Activated CD8-positive, alpha-beta memory T cell treated with anti-CD3 and anti-CD28 coated beads for 24 hours (primary cell): ENCODE data around the gene GNG13.
"Not testable (repeated sequence)": the region's sequence is repeated elsewhere in the genome, so short reads cannot be mapped to it uniquely, and the experiment has no call there.

Experiments used
- DNase-seq: peaks from one replicate; pipeline ENCODE4 v3.0.0-alpha.2; 2020

GNG13 gene

DNA sequence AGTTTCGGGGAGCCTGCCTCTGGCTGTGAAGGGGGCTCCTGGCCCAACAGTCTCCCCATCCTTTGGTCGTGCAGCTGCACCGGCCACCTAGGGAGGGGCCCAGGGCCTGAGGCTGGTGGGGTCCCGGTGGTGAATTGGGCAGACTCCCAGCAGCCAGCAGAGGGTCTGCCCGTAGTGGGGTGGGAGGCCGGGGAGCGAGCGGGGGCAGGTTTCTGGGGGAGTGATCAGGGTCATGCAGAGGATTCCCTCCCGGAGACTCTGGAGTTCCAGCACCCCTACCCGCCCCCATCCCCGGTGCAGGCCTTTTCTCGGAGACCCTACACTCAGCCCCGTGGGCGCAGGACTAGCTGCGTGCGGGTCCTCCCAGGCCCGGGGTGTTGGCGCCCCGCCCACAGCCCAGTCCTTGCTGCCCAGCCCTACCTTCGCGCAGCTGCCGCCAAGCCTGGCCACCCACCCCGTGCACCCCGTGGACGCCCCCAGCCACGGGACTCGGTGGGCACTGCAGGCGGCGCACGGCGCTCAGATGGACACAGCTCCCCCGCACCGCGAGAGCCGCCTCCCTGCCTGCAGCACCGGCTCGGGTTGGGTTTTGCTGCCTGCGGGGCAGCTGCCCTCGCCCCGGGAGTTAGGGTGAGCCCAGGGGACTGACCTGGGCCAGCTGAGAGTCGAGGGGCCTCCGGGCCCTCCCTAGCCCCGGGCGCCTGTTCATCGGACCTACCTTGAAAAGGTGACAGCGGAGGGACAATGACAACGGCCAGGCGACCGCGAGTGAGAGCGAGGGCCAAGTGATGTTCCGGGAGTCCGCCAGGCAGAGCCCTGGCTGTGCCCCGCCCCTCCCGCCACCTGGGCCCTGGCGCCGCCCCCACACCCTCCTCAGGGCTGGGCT lies at the start of gene GNG13:
TSS of gene GNG13 (minus strand) at position 787 of the 886 bp plus-strand sequence. CDS start 1,657 bp downstream, outside the sequence.
- no peak for DNase-seq

DNA sequence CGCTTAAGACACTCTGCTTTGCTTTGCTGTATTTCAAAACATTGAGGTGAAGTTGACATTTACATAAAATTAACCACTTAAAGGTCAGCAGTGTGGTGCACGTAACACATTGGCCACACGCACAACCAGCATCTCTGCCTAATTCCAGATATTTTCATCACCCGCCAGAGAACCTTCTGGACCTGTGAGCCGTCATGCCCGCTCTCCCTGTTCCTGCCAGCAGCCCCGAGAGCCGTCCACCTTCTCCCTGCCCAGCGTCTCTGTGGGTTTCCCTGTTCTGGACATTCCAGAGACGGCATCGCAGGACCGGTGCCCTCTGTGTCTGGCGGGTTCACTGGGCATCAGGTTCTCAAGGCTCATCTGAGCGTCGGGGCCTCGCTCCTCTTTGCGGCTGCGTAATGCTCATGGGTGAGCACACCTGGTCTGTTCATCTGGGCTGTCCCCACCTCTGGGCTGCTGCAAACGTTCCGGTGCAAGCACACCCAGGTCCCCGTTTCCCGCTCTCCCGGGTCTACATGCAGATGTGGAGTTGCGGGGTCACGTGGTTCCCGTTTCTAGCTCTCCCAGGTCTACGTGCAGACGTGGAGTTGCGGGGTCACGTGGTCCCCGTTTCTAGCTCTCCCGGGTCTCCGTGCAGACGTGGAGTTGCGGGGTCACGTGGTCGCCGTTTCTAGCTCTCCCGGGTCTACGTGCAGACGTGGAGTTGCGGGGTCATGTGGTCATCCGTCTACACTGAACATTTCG lies 48.1 kb upstream of the GNG13 start:
- no peak for DNase-seq

DNA sequence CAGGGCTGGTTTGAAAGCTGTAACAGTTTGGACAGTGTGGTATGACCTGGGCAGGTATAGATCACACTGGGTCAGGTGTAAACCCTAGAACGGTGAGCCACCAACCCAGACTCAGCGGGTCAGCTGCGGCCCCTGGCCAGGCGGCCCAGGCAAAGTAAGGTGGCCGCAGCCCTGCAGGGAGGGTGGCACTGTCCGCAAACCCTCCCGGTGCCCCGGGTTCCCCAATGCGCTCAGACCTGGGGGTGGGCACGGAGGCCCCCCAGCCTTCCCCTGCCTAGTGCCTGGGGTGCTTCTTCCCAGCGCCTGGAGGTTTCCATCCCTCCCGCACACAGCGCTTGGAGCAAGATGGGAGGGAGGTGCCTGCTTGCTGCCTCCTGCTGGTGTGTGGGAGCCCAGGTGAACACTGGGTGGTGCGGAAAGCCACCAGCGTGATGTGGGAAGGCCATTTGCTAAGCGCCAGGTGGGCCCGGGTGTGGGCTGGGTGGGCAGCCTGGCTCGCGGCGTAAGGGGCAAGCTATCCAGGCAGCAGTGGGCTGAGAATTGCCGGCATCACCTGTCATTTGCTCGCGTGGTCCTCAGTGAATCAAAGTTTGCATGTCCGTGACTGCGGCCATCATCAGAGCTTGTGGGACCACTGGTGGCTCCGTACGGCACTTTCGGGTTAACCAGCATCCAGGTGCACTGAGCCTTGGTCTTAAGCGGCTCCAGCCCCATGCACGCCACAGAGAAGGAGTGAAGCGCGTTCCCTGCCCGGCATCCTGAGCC lies 47.3 kb upstream of the GNG13 start:
- DNase-seq: no peak

DNA sequence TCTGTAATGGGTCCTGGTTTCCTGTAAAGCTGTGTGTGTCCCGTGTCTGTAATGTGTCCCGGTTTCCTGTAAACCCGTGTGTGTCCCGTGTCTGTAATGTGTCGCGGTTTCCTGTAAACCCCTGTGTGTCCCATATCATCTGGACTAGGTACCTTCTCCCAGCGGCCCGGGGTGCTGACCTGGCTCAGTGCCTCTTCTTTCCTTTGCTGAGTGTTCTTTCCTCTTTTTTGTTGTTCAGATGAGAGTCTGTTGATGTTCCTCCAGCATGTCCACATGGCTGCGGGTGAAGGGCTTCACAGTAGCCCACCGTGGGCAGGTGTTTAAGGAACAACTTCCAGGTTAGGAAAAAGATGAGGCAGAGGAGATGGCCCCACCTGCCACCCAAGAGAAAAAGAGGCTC lies 46.6 kb upstream of the GNG13 start:
- no peak for DNase-seq

- no peak for DNase-seq
These were observed 44.8 kb upstream of the GNG13 start for GRCh38 chr16:845351-845745.

GRCh38 chr16:844638-845350 lies 44.3 kb upstream of the GNG13 start:
- DNase-seq: no peak

GRCh38 chr16:843771-844170 lies 43.2 kb upstream of the GNG13 start:
- DNase-seq: no peak

DNA sequence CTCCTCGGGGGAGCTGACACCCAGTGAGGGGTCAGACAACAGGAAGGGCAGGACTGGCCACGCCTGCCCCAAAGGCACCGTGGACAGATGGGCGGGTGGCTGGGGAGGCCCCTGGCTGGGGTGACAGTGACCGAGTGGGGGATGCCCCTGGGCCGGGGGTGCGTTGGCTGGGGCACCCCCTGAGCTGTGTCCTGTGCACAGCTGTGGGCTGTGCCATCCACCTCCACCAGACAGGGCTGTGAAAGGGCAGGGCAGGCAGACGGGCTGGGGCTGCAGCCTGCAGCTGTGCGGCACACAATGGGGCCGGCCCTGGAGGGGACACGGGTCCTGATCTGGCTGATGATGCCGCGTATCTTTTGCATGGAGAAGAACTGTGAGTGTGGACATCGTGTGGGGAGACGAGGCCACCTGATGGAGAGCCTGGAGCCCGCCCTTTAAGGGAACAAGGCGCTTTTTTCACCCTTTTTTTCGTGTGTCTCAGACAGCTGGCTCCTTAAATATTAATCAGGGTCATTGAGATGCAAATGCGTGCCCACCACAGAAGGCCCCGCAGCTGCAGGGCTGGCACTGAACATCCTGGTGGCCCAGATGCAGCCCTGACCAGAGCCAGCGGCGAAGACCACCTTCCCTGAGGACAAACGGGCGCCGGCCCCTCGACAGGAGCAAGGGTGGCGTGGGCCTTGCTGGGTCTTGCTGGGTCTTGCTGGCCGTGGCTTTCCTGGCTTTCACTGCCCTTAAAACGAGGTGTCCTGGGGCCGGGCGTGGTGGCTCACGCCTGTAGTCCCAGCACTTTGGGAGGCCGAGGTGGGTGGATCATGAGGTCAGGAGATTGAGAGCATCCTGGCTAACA lies 42.4 kb upstream of the GNG13 start:
- DNase-seq: no peak

DNA sequence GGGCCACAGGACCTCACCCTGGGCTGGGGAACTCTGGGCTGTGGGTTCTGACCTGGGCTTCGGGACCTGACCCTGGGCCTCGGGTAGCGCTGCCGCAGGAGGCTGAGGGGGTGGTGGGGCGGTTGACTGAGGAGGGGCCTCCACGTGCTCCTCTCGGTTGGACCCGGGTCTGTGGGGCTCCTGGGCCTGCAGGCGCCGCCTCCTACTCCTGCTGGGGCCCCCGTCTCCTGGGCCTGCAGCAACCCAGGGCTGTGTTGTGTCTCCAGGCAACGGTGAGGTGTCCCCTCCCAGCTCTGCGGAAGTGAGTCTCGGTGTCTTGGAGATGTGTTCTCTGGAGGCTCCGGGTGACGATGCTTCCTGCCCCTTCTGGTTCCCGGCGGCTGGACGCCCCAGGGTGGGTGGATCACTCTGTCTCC lies 41.5 kb upstream of the GNG13 start:
- no peak for DNase-seq

GRCh38 chr16:841455-842060 lies 41.0 kb upstream of the GNG13 start:
- DNase-seq: no peak

DNA sequence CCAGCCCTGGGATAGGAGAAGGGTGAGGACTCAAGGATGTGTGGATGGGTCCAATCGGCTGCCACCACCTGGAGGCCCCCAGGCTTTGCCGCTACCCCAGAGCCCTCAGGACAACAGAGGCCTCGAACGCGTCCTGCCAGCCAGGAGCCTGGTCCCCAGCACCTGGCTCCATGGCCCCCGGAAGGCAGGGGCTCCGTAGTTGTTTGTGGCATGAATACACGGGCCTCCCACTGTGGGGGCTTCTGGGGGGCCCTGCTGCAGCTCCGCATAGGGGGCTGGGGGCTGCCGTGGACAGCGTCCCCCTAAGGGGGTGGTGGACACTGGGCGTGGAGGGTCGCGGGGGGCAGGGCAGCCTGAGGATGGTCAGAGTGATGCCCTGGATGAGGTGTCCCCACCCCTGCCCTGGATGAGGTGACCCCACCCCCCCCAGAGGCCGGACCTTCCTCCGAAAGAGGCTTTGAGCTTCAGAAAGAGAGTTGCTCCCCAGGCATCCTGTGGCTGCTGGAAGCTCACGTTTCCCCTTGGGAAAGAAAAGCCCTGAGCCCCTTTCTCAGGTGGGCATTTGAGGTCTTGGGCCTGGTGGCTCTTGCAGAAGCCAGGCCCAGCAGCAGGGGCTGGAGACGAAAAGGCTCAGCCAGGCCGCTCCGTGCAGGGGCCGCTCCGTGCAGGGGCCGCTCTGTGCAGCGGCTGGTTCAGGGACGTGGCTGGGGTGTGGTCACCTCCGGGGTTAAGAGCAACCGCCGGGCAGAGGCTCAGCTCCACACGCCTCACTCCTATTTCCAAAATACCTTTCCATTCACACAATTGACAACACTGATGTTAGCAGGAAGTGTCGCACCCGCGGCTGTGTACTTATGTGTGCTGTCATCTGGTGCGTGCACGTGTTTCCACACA lies 40.3 kb upstream of the GNG13 start:
- no peak for DNase-seq

DNA sequence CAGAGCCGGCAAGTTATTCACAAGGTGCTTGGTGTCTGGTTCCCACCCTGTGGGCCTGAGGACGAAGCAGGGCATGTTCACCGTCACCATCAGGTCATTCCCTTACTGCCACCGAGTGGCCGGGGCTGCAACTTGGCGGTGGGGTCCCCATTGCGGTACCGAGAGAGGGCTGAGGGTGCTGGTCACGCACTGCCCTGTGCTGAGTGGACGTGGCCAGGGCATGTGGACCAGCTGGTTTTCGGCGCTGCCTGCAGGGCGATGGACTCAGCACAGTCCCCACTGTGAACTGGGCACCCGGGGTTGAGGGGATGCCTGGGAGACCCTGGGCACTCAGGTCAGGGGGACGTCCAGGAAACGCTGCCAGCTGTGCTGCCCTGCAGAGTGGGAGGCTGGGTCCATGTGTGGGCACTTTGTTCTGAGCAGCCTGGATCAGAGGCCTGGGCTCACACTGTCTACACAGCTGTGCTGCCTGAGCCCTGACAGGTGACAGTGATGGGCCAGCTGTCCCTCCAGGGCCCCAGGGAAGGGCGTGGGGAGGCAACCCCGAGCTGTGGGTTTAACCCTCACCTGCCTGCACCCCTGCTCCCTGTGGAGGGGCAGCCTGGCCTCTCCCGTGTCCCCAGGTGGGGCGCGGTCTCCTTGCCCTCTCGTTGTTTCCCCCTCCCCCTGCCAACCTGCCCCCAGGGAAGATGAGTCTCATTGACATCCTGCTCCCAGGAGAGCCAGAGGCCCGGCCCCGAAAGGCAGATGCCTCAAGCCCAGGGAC lies 39.3 kb upstream of the GNG13 start:
- DNase-seq: no peak

- no peak for DNase-seq
These were observed 38.2 kb upstream of the GNG13 start for GRCh38 chr16:838741-839140.

DNA sequence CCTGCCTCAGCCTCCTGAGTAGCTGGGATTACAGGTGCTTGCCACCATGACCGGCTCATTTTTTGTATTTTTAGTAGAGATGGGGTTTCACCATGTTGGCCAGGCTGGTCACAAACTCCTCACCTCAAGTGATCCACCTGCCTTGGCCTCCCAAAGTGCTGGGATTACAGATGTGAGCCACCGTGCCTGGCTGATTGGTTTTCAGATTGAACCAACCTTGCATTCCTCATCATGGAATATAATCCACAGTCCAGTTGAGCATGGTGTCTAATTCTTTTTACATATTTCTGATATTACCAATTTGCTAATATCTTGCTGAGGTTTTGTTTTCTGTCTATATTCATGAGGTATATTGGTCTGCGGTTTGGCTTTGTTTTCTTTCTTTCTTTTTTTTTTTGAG lies 36.3 kb upstream of the GNG13 start:
- not testable (repeated sequence) for DNase-seq

- no peak for DNase-seq
These were observed 35.7 kb upstream of the GNG13 start for GRCh38 chr16:836221-836620.

- DNase-seq: no peak
These were observed 34.8 kb upstream of the GNG13 start for GRCh38 chr16:835373-835772.

DNA sequence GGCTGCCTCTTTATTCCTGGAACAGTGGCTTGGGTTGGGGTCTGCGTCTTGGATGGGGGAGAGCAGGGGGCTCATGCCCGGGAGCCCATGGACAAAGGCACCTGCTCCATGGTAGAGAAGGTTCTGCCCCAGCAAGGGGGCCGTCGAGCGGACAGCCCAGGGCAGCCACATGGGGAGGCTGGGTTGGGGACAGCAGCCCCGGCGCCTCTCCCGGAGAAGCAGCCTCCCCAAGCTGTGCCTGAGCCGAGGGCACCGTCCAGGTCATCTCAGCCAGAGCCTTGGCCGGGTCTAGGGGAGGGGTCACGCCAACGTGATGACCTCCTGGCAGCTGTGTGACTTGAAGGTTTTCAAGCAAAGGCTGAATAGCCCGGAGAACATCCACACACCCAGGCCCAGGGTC lies 32.9 kb upstream of the GNG13 start:
- DNase-seq: no peak

- DNase-seq: no peak
These were observed 32.3 kb upstream of the GNG13 start for GRCh38 chr16:832652-833336.
